ENCODE data around the gene PIRT.

The PIRT gene

GRCh38 chr17:10815319-10815718 lies 22.6 kb downstream of the PIRT start:
- no peak for DNase-seq

DNA sequence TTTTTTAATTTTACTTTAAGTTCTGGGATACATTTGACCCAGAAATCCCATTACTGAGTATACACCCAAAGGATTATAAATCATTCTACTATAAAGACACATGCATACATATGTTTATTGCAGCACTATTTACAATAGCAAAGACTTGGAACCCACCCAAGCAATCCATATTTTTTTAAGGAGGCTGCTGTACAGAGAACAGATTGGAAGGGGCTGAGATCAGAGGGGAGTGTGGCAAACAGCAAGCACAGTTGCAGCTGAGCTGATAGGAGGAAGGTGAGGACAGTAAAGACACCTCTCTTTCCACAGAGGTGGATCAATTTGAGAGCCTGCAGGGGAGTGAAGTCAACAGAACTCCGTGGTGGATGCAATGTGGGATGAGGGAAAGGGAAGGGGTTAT lies 23.8 kb downstream of the PIRT start:
- no peak for DNase-seq

- DNase-seq = no peak
These were observed 25.2 kb downstream of the PIRT start for GRCh38 chr17:10812674-10813073.

DNA sequence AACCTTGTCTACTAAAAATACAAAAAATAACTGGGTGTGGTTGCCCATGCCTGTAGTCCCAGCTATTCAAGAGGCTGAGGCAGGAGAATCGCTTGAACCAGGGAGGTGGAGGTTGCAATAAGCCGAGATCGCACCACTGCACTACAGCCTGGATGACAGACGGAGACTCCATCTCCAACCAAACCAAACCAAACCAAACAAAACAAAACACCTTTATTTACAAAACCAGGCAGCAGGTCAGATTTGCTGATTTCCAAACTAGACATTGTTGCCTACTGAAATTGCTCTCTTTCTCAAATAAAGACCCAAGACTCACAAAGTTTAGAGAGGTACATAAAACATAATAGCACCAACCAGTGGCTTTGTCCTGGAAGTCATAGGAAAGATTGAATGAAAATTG lies 28.3 kb downstream of the PIRT start:
- no peak for DNase-seq

DNA sequence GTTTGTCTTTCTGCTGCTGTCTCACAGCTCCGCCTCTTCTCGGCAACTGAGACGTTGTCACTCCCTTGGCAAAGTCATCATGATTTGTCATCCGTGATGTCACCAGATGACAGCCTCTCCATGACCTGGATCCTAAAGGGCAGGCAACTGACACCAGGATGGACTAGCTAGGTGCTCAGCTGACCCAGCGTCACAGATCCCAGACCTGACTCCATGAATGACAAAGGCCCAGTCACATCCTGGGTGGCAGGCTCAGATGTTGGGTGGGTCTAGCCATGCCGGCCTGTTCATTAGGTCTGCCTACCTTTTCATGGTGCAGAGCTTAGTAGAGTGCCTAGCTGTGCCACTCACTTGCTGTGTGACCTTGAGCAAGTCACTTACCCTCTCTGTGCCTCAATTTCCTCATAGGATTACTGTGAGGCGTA lies 30.2 kb downstream of the PIRT start:
- DNase-seq = no peak

DNA sequence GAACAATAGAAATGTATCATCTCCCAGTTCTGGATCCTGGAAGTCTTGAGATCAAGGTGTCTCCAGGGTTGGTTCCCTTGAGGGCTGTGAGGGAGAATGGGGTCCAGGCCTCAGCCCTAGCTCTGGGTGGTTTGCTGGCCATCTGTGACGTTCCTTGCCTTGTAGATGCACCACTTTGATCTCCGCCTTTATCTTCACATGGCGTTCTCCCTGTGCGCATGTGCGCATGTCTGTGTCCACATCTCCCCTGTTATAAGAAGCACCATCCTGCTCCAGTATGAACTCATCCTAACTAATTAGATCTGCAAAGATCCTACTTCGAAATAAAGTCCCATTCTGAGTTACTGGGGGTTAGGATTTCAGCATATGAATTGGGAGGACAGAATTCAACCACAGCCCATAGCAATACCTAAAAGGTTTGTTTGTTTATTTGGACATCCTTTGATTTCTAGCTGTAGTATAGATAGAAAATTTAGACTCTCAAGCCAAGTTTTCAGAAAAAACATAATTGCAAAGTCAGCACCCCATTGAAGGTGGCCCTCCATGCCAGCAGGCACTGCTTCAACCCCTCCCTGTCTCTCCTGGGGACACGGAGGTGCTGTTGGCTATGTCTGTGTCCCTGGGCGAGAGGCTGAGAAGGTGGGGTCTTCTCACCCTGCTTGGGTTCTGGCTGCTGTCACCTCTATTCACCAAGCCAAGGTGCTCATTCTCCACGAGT lies 31.2 kb downstream of the PIRT start:
- no peak for DNase-seq

- no peak for DNase-seq
These were observed 32.0 kb downstream of the PIRT start for GRCh38 chr17:10805911-10806310.

DNA sequence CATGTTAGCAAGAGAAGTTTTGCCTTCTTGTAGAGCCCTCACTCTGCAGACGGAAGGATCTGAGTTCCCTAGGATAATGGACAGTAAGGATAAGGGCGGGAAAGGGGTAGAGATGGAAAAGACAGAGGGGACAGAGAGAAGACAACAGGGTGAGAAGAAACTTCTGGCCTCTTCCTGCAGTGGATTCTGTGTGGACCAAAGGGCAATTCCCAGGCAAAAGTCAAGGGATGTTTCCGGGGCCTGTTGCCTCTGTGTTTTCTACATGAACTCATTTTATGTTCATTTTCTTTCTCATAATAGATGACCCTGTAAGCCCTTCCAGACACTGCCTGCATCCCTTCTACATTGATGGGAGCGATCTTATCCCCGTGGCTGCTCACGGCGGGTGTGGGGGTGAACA lies 33.3 kb downstream of the PIRT start:
- no peak for DNase-seq

- no peak for DNase-seq
These were observed 33.9 kb downstream of the PIRT start, which contains the start of gene TMEM238L for GRCh38 chr17:10803830-10804475. TSS of gene TMEM238L (minus strand) at chr17:10804099. CDS start at chr17:10803963, 136 bp downstream.

GRCh38 chr17:10803350-10803749 lies 34.5 kb downstream of the PIRT start:
- no peak for DNase-seq

DNA sequence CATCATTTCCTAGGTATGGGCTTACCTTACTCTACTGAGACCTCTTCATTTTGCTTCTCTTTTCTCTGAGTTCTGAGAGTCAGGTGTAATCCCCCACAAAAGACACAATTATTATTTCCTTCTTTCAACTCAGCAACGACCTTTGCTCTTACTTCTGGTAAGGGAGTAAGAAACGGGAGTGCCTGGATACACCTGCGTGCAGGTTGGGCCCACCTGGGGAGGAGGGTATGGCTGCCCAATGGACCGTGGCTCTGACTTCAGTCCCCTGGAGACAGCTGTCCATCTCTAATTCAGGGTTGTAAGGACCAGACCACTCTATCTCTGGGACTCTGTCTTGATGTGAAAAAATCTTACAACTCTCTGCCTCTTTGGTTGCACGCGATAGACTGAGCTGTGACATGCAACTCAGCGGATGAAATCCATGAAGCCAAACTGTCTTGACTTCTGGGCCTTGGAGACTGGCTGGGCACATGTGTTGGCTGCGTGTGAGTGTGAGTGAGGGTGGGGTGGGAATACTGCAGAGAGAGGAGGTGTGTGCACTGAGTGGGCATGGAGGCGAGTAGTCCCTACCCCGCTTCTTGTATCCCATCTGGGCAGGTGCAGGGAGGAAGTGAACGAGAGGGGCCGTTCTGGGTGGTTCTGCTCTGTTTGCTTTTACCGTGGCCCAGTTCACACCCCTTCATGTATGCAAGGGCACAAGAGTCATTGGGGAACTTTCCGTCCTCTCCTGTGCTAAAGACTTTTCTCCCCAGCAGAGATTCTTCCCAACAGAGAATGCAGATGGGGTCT lies 35.2 kb downstream of the PIRT start:
- no peak for DNase-seq

- no peak for DNase-seq
These were observed 38.5 kb downstream of the PIRT start for GRCh38 chr17:10799407-10799806.

- DNase-seq = no peak
These were observed 39.0 kb downstream of the PIRT start for GRCh38 chr17:10798910-10799309.

GRCh38 chr17:10798332-10798749 lies 39.5 kb downstream of the PIRT start:
- DNase-seq = no peak

DNA sequence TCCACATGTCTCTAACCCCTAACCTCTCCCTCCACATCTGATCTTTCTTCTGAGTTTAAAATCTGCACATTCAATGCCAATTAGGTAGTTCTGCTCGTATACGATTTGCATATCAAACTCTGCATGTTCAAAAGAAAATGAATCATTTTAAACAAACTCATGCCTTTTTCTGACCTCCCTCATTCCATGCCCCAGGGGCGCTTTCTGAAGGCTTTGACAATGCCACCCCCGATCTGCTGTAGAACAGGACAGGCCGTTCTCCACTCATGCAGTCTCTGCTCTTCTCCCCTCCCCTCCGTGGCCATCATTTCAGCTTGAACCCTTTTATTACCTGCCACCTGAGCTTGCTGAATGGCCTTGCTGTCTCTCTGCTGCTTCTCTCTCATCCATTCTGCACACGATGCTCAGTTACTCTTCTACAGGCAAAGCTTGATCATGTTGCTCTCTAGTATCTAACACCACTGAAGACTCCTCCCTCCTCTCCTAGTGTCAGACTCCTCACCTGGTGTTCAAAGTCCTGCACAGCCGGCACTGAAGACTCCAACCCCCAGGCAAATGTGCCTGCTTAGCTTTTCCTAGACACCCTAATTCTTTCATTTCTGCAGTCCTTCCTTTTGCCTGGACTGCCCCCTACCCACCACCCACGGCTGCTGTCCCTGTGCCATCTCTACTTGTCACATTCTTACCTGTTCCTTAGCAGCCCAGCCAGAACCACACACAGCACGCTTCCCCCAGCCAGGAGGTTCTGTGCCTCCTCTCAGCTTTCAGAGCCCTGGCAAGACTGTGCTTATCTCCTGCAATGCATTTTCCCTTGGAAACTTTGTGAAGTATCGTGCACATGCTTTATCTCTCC lies 40.2 kb downstream of the PIRT start:
- no peak for DNase-seq

- DNase-seq = no peak
These were observed 44.1 kb downstream of the PIRT start for GRCh38 chr17:10793816-10794215.

DNA sequence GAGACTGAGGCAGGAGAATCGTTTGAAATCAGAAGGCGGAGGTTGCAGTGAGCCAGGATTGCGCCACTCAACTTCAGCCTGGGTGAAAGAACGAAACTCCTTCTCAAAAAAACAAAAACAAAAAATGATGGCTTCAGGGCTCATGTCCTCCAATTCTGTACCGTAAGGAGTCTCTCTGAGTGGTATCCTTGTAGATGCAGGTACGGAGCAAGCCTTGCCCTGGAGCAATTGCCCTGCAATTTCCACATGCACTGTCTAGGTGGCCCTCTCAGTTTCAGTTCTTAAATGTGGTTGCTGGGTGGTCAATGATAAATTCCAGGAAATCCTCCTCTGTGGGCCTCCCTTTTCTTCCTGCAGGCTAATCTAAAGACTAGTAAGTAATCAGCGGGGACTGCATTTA lies 44.6 kb downstream of the PIRT start:
- no peak for DNase-seq

- no peak for DNase-seq
These were observed 45.7 kb downstream of the PIRT start for GRCh38 chr17:10792151-10792550.

DNA sequence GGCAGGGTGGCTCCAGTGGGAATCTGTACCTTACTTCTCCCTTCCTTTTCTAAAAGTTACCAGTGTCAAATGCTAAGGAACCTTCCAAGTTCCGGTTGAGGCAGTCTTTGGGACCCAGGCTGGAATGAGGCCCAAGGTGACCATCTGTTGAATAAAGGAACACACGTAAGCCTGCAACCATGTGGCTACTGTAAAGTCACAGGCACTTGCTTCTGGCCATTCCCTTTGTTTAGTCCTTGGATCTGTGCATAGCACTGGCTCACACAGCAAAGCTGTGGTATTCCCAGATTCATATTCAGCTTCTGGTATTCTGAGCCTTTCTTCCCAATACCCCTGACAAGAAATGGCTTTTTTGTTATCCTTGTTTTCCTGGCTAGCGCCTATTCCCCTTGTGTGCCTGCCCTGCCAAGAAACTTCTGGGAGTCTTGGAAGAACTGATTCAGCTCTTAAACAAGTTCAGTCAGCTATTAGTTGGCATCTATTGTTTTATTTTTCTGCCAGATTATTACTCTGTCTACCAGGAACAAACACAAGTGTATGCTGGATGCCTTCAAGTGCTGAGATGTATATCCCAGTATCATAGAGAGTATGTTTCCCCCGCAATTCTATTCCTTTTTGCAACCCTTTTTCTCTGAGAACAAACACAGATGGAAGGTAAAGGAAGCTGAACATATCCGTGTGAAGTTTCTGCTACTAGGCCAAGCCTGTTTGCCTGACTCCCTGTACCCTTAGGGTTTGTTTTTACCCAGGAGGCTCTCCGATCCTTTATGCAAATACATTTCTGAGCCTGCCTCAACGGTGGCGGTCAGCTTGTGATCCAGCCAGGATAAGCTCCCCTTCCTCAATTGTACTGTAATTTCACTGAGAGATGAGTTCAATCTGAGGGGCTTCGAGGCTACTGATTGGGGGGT lies 47.1 kb downstream of the PIRT start:
- DNase-seq = no peak

DNA sequence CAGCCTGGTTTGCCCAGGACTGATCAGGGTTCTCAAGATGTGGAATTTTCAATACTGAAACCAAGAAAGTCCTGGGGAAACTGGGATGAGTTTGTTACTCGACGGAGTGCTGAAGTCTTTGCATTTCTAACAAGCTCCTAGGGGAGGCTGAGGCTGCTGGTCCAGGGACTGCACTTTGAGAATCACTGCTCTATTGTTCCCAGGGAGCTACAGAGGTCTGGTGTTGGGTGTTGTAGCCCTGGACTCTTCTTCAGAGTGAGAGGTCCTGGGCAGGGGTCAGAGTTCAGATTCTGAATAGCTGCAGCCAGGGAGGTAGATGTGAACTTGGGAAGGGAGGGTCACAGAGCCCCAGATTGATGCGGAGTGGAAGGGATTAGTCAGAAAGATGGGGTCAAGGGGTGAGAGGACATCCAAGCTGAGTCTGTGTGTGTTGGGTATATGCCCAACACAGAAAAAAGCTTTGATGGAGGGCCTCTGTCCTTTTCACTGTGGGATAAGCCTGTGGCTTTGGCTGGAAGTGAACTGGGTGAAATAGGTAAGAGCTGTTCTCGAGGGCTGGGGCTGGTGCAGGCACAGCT lies 48.1 kb downstream of the PIRT start:
- no peak for DNase-seq

DNA sequence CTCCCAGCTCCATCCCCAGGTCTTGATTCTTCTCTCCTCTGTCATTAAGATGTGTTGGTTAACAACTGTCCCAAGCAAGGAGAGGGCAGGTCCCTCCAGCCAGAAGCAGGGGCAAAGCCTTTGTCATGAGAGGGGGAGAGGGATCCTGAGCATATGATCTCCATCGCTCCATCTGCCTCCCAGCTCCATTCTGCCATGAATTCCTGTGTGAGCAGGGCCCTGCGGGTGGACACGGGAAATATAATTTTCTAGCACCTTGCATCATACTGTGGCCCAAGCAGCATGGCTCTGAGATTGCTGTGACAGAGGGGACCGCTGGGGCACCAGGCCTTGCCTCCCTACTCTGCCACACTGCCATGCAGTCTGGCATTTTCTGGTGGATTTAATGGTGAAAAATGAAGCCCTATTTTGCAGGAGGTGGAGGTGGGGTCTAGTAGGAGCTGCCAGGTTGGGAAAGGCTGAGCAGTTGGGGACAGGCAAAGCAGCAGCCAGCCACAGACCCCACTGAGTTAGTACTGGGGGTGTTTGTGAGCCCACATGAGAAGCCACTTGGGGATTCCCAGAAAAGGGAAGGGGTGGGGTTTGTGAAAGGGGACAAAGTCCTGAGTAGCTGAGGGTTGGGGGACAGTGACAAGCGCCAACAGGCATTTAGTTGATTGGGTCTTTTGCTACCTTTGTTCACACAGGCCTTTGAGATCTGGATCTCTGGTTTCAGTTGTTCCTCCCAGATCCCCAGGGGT lies 50.4 kb downstream of the PIRT start:
- DNase-seq = no peak

Data from NCI-H146 (cell line).